GM12874 (cell line): ENCODE measurements around the gene ABCA13.

Experiments
- TF ChIP-seq, protein P1 (sequence below): IDR thresholded peaks from 2 replicates; pipeline ENCODE4 v1.5.1; 2011; ENCODE audit warnings: low read depth, mild to moderate bottlenecking, control low read depth, low read length, moderate library complexity; ENCODE audit not compliant: insufficient read depth

The ABCA13 gene

GRCh38 chr7:48312151-48312550 is 140.9 kb downstream of the ABCA13 start:
- TF ChIP-seq, protein P1, sequence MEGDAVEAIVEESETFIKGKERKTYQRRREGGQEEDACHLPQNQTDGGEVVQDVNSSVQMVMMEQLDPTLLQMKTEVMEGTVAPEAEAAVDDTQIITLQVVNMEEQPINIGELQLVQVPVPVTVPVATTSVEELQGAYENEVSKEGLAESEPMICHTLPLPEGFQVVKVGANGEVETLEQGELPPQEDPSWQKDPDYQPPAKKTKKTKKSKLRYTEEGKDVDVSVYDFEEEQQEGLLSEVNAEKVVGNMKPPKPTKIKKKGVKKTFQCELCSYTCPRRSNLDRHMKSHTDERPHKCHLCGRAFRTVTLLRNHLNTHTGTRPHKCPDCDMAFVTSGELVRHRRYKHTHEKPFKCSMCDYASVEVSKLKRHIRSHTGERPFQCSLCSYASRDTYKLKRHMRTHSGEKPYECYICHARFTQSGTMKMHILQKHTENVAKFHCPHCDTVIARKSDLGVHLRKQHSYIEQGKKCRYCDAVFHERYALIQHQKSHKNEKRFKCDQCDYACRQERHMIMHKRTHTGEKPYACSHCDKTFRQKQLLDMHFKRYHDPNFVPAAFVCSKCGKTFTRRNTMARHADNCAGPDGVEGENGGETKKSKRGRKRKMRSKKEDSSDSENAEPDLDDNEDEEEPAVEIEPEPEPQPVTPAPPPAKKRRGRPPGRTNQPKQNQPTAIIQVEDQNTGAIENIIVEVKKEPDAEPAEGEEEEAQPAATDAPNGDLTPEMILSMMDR, result no peak

DNA sequence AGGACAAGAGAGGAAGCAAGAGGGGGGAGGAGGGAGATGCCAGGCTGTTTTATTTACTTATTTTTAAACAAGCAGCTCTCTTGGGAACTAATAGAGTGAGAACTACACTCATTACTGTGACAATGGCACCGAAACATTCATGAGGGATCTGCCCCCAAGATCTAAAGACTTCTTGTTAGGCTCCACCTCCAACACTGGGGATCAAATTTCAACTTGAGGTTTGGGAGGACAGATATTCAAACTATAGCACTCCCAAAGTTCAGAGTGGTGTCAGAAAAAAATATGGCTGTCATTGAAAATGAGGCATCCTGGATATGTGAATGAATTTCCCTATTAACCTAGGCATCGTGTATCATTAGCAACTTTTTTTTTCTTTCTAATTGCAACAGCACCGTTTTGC is 145.5 kb downstream of the ABCA13 start:
- TF ChIP-seq, protein P1, result no peak

GRCh38 chr7:48317360-48317759 is 146.1 kb downstream of the ABCA13 start:
- TF ChIP-seq, protein P1, result no peak

- TF ChIP-seq, protein P1, result no peak
Measured at GRCh38 chr7:48321319-48322010, 150.2 kb downstream of the ABCA13 start.

DNA sequence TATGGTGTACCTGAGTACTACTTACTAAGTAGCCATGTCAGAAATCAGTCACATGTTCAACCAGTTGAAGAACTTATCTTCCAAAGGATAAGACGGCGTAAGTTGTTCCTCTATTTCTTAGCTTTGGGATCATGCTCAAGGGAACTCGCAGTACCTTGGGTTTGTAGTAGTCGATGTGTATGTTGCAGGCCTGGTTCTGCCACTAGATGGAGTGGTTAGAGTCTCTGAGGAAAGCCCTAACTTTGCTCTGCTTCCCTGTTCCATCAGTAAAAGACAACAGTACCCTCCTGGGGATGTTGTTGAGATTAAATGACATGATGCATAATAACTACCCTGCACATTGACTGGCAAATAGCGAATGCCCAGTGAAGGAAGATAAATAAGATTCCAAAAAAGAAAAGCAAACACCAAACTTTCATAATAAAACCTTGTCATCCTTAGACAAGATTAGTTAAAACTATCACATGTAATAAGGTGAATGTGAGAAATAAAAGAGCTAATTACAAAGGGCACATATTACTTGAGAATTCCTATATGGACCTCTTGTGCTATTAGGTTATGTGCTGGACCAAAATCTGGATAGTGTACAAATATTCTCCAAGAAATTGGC is 165.9 kb downstream of the ABCA13 start:
- TF ChIP-seq, protein P1, result peak; percentile 55

GRCh38 chr7:48337781-48338180 is 166.5 kb downstream of the ABCA13 start:
- TF ChIP-seq, protein P1, result no peak

GRCh38 chr7:48347230-48347825 is 176.1 kb downstream of the ABCA13 start:
- TF ChIP-seq, protein P1, result no peak
